Measurements from ENCODE around the gene LAMC3.

LAMC3 gene

GRCh38 chr9:131013015-131013755 is 4.2 kb downstream of the LAMC3 start:
- no peak for DNase-seq (ENCODE audit: low read depth)

GRCh38 chr9:131013771-131014676 is 5.0 kb downstream of the LAMC3 start:
- DNase-seq (ENCODE audit: low read depth) = no peak

DNA sequence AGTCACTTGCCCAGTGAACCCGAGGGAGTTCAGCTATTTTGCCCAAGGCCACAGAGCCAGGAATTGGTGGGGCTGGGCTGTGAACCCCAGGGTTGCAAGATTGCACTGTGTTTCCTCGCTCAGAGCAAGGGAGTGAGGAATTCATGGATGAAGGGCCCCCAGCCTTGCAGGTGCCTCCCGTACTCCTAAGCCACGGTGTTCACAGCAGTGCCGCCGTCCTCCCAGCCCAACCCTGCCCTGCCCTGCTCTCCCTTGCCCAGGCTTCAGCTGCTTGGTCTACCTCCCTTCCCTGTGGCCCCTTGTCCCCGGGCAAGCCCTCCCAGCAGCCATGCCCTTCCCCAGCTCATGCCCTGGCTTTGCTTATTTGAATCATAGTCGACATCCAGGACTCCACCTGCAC is 6.1 kb downstream of the LAMC3 start:
- no peak for DNase-seq (ENCODE audit: low read depth)

GRCh38 chr9:131015876-131016397 is 7.0 kb downstream of the LAMC3 start:
- DNase-seq (ENCODE audit: low read depth) = no peak

DNA sequence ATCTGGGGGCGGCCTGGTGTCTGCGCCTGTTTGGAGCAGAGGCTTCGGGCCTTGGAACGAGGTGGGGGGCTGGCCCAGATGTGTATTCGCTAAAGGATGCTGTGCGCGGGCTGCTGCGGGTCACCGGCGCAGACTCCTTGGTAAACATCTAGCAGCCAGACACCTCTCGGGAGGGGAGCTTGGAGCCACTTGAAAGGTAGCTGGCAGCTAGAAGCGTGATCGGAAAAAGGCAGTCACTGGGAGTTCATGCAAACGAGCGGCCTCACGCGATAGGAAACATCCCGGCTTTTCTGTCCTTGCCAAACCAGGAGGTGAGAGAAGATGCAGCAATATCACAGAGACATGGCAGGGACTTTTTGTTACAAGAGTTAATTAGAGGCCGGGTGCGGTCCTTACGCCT is 8.1 kb downstream of the LAMC3 start:
- no peak for DNase-seq (ENCODE audit: low read depth)

DNA sequence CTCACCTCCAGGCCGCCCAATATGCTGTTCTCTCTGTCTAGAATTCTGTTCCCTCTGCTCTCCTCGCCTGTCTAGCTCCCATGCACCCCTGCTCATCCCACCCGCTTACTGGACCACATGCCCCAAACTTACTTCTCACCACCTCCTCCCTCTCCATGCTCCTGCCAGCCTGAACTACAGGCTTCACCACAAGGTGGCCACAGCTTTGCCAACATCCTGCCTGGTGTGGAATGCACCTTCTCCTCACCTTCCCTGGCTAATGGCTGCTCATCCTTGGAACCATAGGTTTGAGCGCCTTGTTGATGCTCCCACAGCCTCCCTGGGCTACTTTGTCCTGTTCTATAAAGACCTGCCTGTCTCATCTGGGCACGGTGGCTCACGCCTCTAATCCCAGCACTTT is 9.6 kb downstream of the LAMC3 start:
- DNase-seq (ENCODE audit: low read depth) = no peak

- DNase-seq (ENCODE audit: low read depth) = peak; percentile 57
Measured at GRCh38 chr9:131019388-131020239, 10.6 kb downstream of the LAMC3 start.

DNA sequence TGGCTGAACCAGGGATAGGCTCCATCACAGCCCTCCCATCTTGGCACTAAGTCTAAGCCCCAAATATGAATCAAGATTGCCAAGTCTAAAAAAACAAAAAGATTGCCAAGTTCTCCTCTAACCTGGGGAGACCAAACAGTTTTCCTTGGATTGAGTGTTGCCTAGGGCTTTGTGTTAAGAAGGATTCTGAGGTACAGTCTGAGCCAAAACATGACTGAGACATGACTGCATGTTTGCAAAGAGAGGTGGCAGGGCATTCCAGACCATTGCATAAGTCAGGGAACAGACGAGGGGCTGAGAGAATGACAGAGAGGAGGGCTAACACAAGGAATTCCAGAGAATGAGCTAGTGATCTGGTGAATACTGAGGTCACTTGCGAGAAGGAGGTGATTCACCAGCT is 11.4 kb downstream of the LAMC3 start:
- peak; percentile 62 for DNase-seq (ENCODE audit: low read depth)

DNA sequence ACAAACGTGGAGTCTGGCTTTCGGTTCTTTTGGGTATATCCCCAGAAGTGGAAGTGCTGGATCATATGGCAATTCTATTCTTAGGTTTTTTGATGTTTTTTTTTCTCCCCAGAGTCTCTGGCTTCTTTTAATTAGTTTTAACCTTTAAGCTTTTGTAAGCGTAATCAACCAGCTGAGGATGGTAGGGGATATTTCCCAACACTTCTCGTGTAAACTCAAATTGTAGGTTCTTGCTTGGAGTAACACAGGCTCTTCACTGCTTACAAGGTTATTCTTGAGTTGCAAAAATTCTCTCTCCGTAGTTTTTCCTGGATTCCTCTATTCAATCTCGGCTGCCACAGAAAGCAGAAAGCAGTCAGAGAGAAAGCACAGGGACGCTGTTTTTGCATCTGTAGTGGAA is 11.9 kb downstream of the LAMC3 start:
- no peak for DNase-seq (ENCODE audit: low read depth)

DNA sequence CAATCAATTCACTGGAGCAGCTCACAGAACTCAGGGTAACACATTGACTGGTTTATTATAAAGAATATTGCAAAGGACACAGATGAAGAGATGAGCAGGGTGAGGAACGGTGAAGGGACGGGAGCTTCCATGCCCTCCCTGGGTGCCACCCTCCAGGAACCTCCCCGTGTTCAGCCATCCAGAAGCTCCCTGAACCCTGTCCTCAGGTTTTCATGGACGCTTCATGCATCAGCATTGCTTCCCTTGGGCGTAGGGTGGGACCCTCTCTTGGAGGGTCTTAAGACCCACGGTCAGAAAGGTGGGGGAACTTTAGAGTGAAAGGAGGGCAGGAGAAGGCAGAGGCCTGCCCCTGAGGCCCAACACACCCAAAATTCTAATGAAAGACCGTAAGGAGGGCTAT is 12.8 kb downstream of the LAMC3 start:
- DNase-seq (ENCODE audit: low read depth) = no peak

- DNase-seq (ENCODE audit: low read depth) = no peak
Measured at GRCh38 chr9:131024978-131025868, 16.2 kb downstream of the LAMC3 start.

DNA sequence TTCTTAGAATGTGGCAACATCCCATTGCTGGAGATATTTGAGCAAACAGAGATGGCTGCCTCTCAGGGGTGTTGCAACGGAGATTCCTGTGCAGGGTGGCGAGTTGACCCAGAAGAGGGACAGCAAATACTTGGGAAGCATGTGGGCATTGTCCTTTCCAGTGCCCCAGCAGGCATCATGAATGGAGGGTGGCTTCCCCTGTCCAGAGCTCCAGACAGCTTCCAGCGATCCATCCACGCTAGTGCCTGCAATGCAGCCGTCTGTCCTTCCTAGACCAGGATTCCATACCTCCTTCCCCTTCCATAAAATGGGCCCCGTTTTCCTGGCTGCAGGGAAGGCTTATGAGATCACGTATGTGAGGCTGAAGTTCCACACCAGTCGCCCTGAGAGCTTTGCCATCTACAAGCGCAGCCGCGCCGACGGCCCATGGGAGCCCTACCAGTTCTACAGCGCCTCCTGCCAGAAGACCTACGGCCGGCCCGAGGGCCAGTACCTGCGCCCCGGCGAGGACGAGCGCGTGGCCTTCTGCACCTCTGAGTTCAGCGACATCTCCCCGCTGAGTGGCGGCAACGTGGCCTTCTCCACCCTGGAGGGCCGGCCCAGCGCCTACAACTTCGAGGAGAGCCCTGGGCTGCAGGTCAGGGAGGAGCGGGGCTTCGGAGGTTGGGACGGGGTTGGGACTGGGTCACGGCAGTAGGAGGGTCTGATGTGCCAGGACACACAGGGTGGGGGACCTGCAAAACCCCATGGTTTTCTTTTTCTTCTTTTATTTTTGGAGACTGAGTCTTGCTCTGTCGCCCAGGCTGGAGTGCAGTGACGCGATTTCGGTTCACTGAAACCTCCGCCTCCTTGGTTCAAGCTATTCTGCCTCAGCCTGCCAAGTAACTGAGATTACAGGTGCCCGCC is 17.2 kb downstream of the LAMC3 start:
- no peak for DNase-seq (ENCODE audit: low read depth)

- no peak for DNase-seq (ENCODE audit: low read depth)
Measured at GRCh38 chr9:131027048-131027871, 18.3 kb downstream of the LAMC3 start.

- DNase-seq (ENCODE audit: low read depth) = no peak
Measured at GRCh38 chr9:131027872-131028179, 18.9 kb downstream of the LAMC3 start.

DNA sequence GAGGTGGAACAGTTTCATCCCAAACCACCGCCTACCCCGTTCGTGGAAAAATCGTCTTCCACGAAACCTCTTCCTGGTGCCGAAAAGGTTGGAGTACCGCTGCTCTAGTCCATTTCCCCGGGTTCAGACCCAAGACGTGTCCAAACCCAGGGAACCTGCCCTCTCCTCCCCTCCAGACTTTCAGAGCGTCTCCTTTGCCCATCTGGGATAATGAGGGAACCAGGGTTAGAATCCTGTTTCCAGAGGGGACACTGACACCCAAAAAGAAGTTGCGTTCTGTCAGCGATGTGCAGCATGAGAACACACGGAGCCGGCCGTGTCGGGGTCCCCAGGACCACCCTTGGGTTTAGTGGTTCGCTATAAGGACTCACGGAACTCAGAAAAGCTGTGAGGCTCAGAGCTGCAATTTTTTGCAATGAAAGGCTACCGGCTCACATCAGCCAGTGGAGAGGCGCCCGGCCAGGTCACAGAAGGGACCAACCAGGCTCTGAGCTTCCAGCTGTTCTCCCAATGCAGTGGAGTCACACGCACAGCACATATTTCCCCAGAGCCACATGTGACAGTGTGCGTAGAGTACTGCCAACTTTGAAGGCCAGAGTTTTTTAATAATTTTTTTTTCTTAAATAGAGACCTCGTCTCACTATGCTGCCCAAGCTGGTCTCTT is 19.4 kb downstream of the LAMC3 start:
- DNase-seq (ENCODE audit: low read depth) = no peak

- no peak for DNase-seq (ENCODE audit: low read depth)
Measured at GRCh38 chr9:131028931-131029573, 20.1 kb downstream of the LAMC3 start.

- DNase-seq (ENCODE audit: low read depth) = no peak
Measured at GRCh38 chr9:131029574-131029952, 20.6 kb downstream of the LAMC3 start.

Measured in GM04503 (cell line).